D721Med (cell line): ENCODE results near the gene OLFM1.

Experiments used
- DNase-seq: peaks from one replicate; pipeline ENCODE4 v3.0.0; 2011; ENCODE audit warnings: low spot score; ENCODE audit not compliant: insufficient read length
- FAIRE-seq: peaks from 2 replicates; lab custom pipeline; 2011; peaks lifted over from hg19 to GRCh38; lab: Jason Lieb, UNC
- TF ChIP-seq, protein P1 (sequence below): IDR thresholded peaks from 2 replicates; pipeline ENCODE4 v1.5.1; 2012; ENCODE audit warnings: mild to moderate bottlenecking, control low read depth; ENCODE audit not compliant: insufficient read depth; ENCODE audit errors: missing control alignments

The OLFM1 gene

DNA sequence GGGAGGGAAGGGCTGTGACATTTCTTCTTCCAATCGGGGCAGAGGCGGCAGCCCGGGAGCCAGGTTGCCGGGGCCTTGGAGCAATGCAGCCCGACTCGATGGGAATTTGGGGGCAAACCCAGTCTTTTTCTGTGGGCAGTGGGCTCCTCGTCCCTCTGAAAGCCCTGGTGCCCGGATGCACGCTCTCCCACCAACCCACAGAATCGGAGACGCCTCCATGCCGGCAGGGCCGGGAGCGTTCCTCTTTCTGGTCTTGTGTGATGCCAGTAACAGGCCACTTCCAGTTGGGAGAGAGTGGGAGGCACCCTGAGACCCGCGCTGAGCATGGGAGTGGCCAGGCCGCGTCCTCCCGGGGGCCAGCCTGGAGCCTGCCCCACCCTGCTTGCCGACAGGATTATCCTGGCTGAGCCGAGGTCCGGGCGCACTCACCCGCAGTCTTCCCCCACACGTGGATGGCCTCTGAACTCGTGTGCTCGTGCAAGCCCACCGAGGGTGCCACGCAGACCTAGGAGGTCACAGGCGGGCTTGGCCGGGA, 17.8 kb downstream of the OLFM1 start:
- DNase-seq (peak; percentile 78), FAIRE-seq (no peak)
- TF ChIP-seq, protein P1, sequence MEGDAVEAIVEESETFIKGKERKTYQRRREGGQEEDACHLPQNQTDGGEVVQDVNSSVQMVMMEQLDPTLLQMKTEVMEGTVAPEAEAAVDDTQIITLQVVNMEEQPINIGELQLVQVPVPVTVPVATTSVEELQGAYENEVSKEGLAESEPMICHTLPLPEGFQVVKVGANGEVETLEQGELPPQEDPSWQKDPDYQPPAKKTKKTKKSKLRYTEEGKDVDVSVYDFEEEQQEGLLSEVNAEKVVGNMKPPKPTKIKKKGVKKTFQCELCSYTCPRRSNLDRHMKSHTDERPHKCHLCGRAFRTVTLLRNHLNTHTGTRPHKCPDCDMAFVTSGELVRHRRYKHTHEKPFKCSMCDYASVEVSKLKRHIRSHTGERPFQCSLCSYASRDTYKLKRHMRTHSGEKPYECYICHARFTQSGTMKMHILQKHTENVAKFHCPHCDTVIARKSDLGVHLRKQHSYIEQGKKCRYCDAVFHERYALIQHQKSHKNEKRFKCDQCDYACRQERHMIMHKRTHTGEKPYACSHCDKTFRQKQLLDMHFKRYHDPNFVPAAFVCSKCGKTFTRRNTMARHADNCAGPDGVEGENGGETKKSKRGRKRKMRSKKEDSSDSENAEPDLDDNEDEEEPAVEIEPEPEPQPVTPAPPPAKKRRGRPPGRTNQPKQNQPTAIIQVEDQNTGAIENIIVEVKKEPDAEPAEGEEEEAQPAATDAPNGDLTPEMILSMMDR, result no peak

DNA sequence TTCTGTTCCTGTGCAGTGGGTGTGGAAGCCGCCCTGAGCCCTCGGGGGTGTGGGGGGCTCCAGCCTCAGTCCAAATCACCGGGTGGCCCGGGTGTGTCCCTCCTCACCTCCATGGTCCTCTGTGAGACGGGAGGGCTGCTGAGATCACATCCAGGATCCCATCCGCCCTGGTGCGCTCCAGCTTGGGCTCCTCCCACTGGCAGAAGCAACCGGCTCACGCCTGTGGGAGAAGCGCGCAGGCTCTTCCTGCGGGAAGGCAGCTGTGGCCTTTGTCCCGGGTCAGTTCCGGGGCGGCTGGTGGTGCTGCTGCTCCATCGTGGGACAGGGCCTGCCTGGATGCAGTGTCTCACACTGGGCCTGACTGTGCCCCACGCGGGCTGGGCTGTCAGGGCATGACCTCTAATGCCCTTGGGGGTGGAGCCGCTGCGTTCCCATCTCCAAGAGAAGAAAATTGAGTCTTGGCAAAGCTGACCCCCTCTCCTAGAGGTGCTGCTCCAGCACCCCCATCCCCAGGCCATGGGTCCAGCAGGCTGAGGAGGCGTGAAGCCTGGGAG, 18.5 kb downstream of the OLFM1 start:
- TF ChIP-seq, protein P1, result no peak
- DNase-seq (no peak), FAIRE-seq (no peak)

DNA sequence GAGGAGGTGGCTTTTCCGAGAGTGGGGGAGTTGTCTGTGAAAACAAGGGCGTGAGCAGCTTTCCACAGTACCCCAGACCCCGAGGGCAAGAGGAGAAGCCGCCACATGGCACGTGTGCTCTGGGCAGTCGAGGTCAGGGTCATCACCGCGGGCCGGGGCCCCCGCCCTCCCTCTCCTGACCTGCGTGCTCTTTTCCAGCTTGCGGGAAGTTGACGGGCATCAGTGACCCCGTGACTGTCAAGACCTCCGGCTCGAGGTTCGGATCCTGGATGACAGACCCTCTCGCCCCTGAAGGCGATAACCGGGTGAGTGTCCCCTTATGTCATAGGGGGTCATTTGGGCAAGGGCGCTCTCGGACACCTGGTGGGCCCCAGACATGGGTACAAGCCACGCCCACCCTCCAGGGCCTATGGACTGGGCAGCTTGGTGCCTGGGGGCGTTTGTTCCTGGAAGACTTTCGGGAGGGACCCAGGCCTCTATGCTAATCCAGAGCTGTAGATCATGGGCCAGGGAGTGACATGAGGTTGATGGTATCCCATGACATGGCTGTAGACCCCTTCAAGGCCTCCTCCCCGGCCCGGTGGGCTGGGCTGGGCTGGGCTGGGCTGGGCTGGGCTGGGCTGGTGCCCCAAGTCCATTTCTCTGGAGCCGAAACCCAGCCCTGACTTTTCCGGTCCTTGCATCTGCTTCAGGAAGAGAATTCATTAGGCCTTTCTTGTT, 19.2 kb downstream of the OLFM1 start:
- DNase-seq, result no peak
- no peak for FAIRE-seq
- TF ChIP-seq, protein P1, result no peak

DNA sequence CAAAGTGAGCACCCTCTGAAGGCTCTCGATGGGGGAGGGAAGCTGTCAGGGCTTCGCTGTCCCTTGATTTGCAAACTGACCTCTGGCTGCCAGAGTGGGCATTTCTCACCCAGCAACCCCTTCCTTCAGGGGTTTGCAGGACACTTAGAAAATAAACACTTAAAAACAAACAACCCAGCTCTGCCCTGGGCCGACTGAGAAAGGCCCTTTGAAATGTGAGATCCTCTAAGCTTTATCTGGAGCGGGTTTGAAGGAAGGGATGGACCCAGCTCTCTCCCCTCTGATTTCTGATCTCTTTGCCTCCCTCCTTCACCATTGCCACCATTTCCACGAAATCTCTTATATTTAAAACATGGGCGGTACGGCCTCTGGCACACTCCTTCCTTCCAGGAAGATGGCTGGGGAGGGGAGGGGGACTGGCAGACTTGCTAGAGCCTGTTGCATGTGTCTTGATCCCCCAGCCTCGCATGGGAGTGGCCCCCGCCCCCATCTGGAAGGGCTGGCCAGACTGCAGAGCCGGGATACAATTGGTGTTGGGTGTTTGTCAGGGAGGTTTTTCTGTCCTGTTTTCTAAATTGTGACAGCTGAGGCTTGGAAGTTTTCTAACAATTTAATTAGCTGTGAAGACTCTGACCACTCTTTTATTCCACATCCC, 20.2 kb downstream of the OLFM1 start:
- TF ChIP-seq, protein P1, result no peak
- no peak for DNase-seq
- FAIRE-seq, result no peak

DNA sequence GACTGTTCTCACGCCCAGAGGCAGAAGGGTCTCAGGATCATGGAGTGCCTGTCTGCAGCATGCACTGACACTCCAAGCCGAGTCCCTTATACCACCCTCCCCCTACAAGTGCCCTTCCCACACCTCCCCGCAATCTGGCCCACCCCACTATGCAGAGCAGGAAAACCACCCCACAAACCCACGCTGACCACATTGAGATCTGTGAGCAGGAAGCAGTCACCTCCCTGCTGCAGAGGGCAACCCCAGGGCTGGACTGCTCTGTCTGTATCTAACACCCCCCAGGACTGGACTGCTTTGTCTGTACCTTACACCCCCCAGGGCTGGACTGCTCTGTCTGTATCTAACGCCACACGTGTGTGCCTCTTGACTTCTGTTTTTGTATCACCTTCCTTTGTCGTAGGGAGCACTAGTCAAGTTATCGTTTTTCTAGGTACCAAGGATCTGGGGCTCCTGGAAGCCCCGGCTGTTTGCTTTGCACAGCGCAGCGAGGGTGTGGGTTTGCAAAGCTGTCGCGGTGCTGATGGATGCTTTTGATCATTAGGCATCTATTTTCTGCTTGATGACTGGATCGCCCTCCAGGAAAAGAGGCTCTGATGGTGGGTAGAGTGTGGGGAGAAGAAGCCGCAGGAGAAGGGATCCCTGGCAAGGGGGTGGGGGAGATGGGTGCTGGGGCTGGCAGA, 21.5 kb downstream of the OLFM1 start:
- TF ChIP-seq, protein P1, result no peak
- FAIRE-seq (no peak), DNase-seq (no peak)

DNA sequence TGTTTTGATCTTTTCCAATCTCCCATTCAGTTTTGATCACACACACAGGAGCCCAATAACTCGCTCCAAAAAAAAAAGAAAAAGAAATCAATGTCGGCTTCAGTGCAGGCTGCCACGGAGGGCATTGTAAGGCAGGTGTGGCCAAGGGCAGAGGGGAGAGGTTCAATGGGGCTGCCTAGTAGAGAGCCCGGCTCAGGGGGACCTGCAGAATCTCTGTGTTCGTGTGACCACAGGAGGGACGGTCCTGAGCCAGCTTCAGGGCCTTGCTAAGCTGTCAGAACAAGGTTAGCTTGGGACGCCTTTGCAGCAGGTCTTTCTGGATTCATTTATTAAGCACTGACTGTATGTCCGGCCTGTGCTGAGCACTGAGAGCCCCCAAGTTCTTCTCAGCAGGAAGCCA, 22.2 kb downstream of the OLFM1 start:
- DNase-seq (no peak), FAIRE-seq (no peak)
- TF ChIP-seq, protein P1, result no peak
